ENCODE results near the gene POTEF. TPM values are rescaled to one million over a fixed set of nuclear protein-coding genes. Genes with fewer than 3 reads are reported as not detected.

POTEF gene
- total RNA-seq, 1 donor from 2014 or later: not detected

Other genes starting within 250 kb of the POTEF start
- 0.16 TPM for gene RAB6C, start 149.6 kb downstream of the POTEF start, total RNA-seq
- gene CCDC74B, start 15.9 kb upstream of the POTEF start, total RNA-seq: 0.97 TPM
- 25.6 TPM for gene SMPD4, start 52.4 kb upstream of the POTEF start, total RNA-seq
- 595 TPM for gene MZT2B, start 53.0 kb upstream of the POTEF start, total RNA-seq
- 80.0 TPM for gene TUBA3E, start 69.2 kb upstream of the POTEF start, total RNA-seq
- gene IMP4, start 213.7 kb upstream of the POTEF start, total RNA-seq: 63.7 TPM
- gene PTPN18, start 226.8 kb upstream of the POTEF start, total RNA-seq: 16.9 TPM